Measurements from ENCODE around the gene GALNT10. TPM values are rescaled to one million over a fixed set of nuclear protein-coding genes. Genes with fewer than 3 reads are reported as not detected.

The GALNT10 gene
- total RNA-seq, 1 experiment from 2014 or later, result 27.8 TPM

DNA sequence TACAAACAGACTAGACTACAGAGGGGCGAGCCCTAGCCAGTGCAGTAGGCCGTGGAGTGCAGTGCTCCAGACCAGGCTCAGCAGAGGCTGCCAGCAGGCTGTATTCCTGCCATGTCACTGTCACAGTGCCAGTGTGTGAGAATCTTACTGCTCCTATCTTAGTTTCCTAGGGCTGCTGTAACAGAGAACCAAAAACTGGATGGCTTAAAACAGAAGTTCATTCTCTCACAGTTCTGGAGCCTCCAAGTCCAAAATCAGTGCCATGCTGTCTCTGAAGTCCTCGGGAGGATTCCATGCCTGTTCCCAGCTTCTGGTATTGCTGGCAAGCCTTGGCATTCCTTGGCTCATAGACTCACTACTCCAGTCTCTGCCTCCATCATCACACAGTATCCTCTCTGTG, 180.3 kb downstream of the GALNT10 start:
- no peak for DNase-seq (ENCODE audit: low read depth, low spot score)
- intact Hi-C loops (cut with micrococcal nuclease), result no loop called here
- TF ChIP-seq SRF (IDR thresholded peaks at IDR 0.05; ENCODE audit: low read depth) (no peak), CEBPB (IDR thresholded peaks at IDR 0.05; ENCODE audit: low read depth) (no peak), CBX3 (IDR thresholded peaks at IDR 0.05; ENCODE audit: low read depth) (no peak)
- peak overlapping the region; percentile 52; the same call in 1 of the 2 replicates for H3K27ac ChIP-seq (ENCODE audit: low read depth, low read length)
- H3K9me3 ChIP-seq (ENCODE audit: control insufficient read depth in 1 of 2, insufficient read depth in 1 of 2, low read depth in 1 of 2, low read length in 2 of 2), result no peaks in the 10 kb centered on the region
- H3K4me2 ChIP-seq (ENCODE audit: low read length), result peak overlapping the region; percentile 68
- ChIA-PET RAD21 (ENCODE audit: low non-redundant PET in 1 of 2, low total read pairs in 2 of 2, uncharacterized antibody in 2 of 2, unreplicated experiment in 2 of 2) (no interaction called here), POLR2A (no interaction called here), CTCF (no interaction called here)
- H3K4me1 ChIP-seq (ENCODE audit: control insufficient read depth in 1 of 2, insufficient read depth in 2 of 2, low read length in 2 of 2), result peaks cover 49 to 59% of the 10 kb centered on the region in 2 experiments
- ATAC-seq, result no peak
- H3K9ac ChIP-seq (ENCODE audit: low read length), result no peak overlapping the region
- no peaks in the 10 kb centered on the region for H3K9me2 ChIP-seq (ENCODE audit: insufficient read depth)
- no peak overlapping the region for H2AFZ ChIP-seq (ENCODE audit: low read depth, low read length, poor library complexity, severe bottlenecking)
- BruUV-seq (replicated peaks), result no TSS peak
- H3K4me3 ChIP-seq (replicated peaks in 1 of 2; ENCODE audit: low read depth in 1 of 2, low read length in 2 of 2), result no peak overlapping the region
- H3K79me2 ChIP-seq (ENCODE audit: insufficient read depth, low read length), result no peaks in the 10 kb centered on the region
- no peaks in the 10 kb centered on the region for H3K36me3 ChIP-seq (ENCODE audit: control insufficient read depth in 1 of 2, insufficient read depth in 2 of 2, low read length in 2 of 2)
- no peaks in the 10 kb centered on the region for H4K20me1 ChIP-seq (ENCODE audit: insufficient read depth)
- H3K27me3 ChIP-seq (ENCODE audit: insufficient read depth, low read length), result no peaks in the 10 kb centered on the region

DNA sequence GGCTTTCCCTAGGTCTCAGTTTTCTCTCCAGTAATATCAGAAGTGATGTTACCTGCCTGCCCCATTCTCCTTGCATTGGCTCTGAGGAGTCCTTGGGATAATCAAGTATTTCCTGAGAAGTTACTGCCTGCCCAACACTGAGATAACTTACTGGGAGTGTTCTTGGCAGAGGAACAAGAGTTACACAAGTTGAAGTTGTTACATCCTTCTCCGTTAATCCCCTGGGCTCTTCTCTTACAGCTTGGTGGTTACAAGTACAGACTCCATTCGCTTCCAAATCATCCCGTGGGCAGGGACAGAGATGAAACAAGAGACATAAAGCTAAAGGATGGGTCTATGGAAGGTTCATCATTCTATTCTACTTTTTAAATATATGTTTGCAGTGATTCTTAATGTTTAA, 181.2 kb downstream of the GALNT10 start:
- ChIA-PET RAD21 (ENCODE audit: low non-redundant PET in 1 of 2, low total read pairs in 2 of 2, uncharacterized antibody in 2 of 2, unreplicated experiment in 2 of 2) (no interaction called here), CTCF (no interaction called here)
- TF ChIP-seq, protein P1, sequence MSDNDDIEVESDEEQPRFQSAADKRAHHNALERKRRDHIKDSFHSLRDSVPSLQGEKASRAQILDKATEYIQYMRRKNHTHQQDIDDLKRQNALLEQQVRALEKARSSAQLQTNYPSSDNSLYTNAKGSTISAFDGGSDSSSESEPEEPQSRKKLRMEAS (IDR thresholded peaks at IDR 0.05), result no peak
- TF ChIP-seq, protein P2, sequence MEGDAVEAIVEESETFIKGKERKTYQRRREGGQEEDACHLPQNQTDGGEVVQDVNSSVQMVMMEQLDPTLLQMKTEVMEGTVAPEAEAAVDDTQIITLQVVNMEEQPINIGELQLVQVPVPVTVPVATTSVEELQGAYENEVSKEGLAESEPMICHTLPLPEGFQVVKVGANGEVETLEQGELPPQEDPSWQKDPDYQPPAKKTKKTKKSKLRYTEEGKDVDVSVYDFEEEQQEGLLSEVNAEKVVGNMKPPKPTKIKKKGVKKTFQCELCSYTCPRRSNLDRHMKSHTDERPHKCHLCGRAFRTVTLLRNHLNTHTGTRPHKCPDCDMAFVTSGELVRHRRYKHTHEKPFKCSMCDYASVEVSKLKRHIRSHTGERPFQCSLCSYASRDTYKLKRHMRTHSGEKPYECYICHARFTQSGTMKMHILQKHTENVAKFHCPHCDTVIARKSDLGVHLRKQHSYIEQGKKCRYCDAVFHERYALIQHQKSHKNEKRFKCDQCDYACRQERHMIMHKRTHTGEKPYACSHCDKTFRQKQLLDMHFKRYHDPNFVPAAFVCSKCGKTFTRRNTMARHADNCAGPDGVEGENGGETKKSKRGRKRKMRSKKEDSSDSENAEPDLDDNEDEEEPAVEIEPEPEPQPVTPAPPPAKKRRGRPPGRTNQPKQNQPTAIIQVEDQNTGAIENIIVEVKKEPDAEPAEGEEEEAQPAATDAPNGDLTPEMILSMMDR (IDR thresholded peaks at IDR 0.05 in 2 of 3, conservative IDR thresholded peaks at IDR 0.05 in 1 of 3; ENCODE audit: borderline replicate concordance in 1 of 3, insufficient read depth in 1 of 3, low read depth in 2 of 3, low read length in 2 of 3), result no peak
- TF ChIP-seq RAD21 (IDR thresholded peaks at IDR 0.05; ENCODE audit: low read depth) (no peak), POLR2AphosphoS5 (IDR thresholded peaks at IDR 0.05; ENCODE audit: low read depth, low read length) (no peak), TCF7L2 (IDR thresholded peaks at IDR 0.05; ENCODE audit: borderline replicate concordance, extremely low read depth, insufficient read depth, insufficient read length) (no peak), ZFX (IDR thresholded peaks at IDR 0.05) (no peak), SRF (IDR thresholded peaks at IDR 0.05; ENCODE audit: low read depth) (no peak)
- TF ChIP-seq, protein P3, sequence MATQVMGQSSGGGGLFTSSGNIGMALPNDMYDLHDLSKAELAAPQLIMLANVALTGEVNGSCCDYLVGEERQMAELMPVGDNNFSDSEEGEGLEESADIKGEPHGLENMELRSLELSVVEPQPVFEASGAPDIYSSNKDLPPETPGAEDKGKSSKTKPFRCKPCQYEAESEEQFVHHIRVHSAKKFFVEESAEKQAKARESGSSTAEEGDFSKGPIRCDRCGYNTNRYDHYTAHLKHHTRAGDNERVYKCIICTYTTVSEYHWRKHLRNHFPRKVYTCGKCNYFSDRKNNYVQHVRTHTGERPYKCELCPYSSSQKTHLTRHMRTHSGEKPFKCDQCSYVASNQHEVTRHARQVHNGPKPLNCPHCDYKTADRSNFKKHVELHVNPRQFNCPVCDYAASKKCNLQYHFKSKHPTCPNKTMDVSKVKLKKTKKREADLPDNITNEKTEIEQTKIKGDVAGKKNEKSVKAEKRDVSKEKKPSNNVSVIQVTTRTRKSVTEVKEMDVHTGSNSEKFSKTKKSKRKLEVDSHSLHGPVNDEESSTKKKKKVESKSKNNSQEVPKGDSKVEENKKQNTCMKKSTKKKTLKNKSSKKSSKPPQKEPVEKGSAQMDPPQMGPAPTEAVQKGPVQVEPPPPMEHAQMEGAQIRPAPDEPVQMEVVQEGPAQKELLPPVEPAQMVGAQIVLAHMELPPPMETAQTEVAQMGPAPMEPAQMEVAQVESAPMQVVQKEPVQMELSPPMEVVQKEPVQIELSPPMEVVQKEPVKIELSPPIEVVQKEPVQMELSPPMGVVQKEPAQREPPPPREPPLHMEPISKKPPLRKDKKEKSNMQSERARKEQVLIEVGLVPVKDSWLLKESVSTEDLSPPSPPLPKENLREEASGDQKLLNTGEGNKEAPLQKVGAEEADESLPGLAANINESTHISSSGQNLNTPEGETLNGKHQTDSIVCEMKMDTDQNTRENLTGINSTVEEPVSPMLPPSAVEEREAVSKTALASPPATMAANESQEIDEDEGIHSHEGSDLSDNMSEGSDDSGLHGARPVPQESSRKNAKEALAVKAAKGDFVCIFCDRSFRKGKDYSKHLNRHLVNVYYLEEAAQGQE (IDR thresholded peaks at IDR 0.05; ENCODE audit: low read depth), result no peak

More for the DNA sequence above, 181.2 kb downstream of the GALNT10 start:
- no peaks in the 10 kb centered on the region for H3K79me2 ChIP-seq (ENCODE audit: insufficient read depth, low read length)
- DNase-seq (ENCODE audit: low read depth, low spot score) (no peak), ATAC-seq (no peak)
- H3K9me2 ChIP-seq (ENCODE audit: insufficient read depth), result no peaks in the 10 kb centered on the region
- POLR2A ChIA-PET, result no interaction called here
- H3K27ac ChIP-seq (ENCODE audit: low read depth, low read length), result no peak overlapping the region
- no peak overlapping the region for H2AFZ ChIP-seq (ENCODE audit: low read depth, low read length, poor library complexity, severe bottlenecking)
- no peak overlapping the region for H3K4me3 ChIP-seq (replicated peaks in 1 of 2; ENCODE audit: low read depth in 1 of 2, low read length in 2 of 2)
- intact Hi-C loops (cut with micrococcal nuclease), result no loop called here
- no peaks in the 10 kb centered on the region for H3K9me3 ChIP-seq (ENCODE audit: control insufficient read depth in 1 of 2, insufficient read depth in 1 of 2, low read depth in 1 of 2, low read length in 2 of 2)
- H3K4me1 ChIP-seq (ENCODE audit: control insufficient read depth in 1 of 2, insufficient read depth in 2 of 2, low read length in 2 of 2), result peaks cover 40 to 50% of the 10 kb centered on the region in 2 experiments
- no peaks in the 10 kb centered on the region for H3K27me3 ChIP-seq (ENCODE audit: insufficient read depth, low read length)
- H3K36me3 ChIP-seq (ENCODE audit: control insufficient read depth in 1 of 2, insufficient read depth in 2 of 2, low read length in 2 of 2), result no peaks in the 10 kb centered on the region
- no peak overlapping the region for H3K9ac ChIP-seq (ENCODE audit: low read length)
- no TSS peak for BruUV-seq (replicated peaks)
- H3K4me2 ChIP-seq (ENCODE audit: low read length), result no peak overlapping the region
- no peaks in the 10 kb centered on the region for H4K20me1 ChIP-seq (ENCODE audit: insufficient read depth)

Data from HCT116 (cell line).